Measurements from ENCODE around the gene POU4F3. TPM values are rescaled to one million over a fixed set of nuclear protein-coding genes. Genes with fewer than 3 reads are reported as not detected.

The POU4F3 gene
- total and polyA plus RNA-seq, 2 of the 8 experiments (the other 6 are each of a cell fraction or from before 2014, with no cell fraction given): 0.09 TPM; not detected in 1

DNA sequence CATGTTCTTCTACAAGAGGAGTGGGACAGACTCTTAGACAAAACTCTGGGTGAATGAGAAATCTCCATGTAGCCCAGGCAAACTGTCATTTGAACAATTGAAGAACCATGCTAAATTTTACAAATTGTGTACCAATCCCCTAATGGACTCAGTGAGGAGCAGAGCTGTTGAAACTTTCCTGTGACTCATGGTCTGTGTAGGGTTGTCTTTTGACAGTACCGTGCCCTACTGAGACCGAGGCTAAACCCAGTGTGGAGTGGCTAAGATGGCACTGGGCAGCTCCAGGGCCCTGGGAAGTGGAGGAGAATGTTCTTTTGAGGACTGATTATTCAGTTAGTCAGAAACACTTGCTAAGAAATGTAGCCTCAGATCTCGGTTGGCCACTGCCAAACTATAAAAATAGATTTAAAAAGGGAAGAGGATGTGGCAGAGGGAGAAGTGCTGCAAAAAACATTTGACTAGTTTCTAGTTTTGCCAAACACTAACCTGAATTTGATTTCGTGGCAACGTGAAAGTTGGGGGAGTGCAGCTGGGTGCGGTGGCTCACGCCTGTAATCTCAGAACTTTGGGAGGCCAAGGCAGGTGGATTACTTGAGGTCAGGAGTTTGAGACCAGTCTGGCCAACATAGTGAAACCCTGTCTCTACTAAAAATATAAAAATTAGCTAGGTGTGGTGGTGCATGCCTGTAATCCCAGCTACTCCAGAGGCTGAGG lies 24.7 kb downstream of the POU4F3 start:
- no peak overlapping the region for H3K14ac ChIP-seq (ENCODE audit: insufficient read length)
- H3K9ac ChIP-seq (replicated peaks in 1 of 4; ENCODE audit: extremely low read depth in 1 of 4, low read depth in 3 of 4, low read length in 3 of 4): no peak overlapping the region
- H3K36me3 ChIP-seq (ENCODE audit: control insufficient read depth in 2 of 4, insufficient read depth in 4 of 4, low read length in 3 of 4): no peaks in the 10 kb centered on the region
- no peaks in the 10 kb centered on the region for H4K20me1 ChIP-seq (replicated peaks in 1 of 2; ENCODE audit: control insufficient read depth in 1 of 2, insufficient read depth in 2 of 2, low read length in 2 of 2)
- no peak overlapping the region for H2AFZ ChIP-seq (ENCODE audit: low read length)
- POLR2A ChIA-PET (ENCODE audit: partially characterized antibody): interaction anchor here (0.9 kb wide), 1 partner anchor 23 kb away, joined by 4 read pairs; no protein-coding TSS in a partner anchor
- H3K79me1 ChIP-seq (ENCODE audit: low read depth, low read length): no peaks in the 10 kb centered on the region
- H3K4me3 ChIP-seq (ENCODE audit: extremely low read depth in 1 of 4, insufficient read depth in 2 of 4, low read depth in 3 of 4, low read length in 4 of 4): no peak overlapping the region
- no peak overlapping the region for H3K4me2 ChIP-seq (ENCODE audit: insufficient read depth in 1 of 2, low read depth in 2 of 2, low read length in 2 of 2)
- H4K8ac ChIP-seq (ENCODE audit: extremely low read depth, insufficient read depth, low read length): no peak overlapping the region
- FAIRE-seq (no peak), DNase-seq (ENCODE audit: low read depth in 1 of 2, low spot score in 2 of 2) (no peak)
- CTCF ChIA-PET (ENCODE audit: partially characterized antibody): interaction anchor here (1.8 kb wide), 1 partner anchor 11 kb away, joined by 4 read pairs; no protein-coding TSS in a partner anchor
- 86% methylated on average over 7 of the region's 7 CpGs; no CpG with 5 or more reads in 1 of the 2 experiments for WGBS, 2 experiments (ENCODE audit: extremely low coverage in 1 of 2, insufficient coverage in 1 of 2, insufficient read length in 1 of 2, insufficient replicate concordance in 2 of 2, low coverage in 1 of 2, low lambda C conversion rate in 2 of 2, missing lambda C conversion rate in 1 of 2)
- H2BK15ac ChIP-seq (ENCODE audit: low read length): no peak overlapping the region
- peaks cover 0 to 2% (median 0%) of the 10 kb centered on the region in 4 experiments; a peak in 2 of 7 replicates for H3K4me1 ChIP-seq (replicated peaks in 1 of 4; ENCODE audit: control insufficient read depth in 3 of 4, insufficient read depth in 4 of 4, low read length in 3 of 4)
- peaks cover 3% of the 10 kb centered on the region; the same call in 1 of the 2 replicates for H3K23me2 ChIP-seq (ENCODE audit: low read depth, low read length)
- H4K91ac ChIP-seq (replicated peaks; ENCODE audit: insufficient read length, low read length): no peak overlapping the region
- no peak overlapping the region for H3K27ac ChIP-seq (ENCODE audit: low read depth, low read length)
- H3K18ac ChIP-seq (ENCODE audit: extremely low read depth, low read length): no peak overlapping the region
- no peak overlapping the region for H3K23ac ChIP-seq (ENCODE audit: insufficient read length)
- H3K56ac ChIP-seq (replicated peaks; ENCODE audit: insufficient read length, low read depth, low read length): no peak overlapping the region
- H2BK20ac ChIP-seq (ENCODE audit: low read length): no peak overlapping the region
- no peak overlapping the region for H2AK5ac ChIP-seq (ENCODE audit: low read depth, low read length)
- no peak overlapping the region for H3K4ac ChIP-seq (replicated peaks; ENCODE audit: insufficient read length, low read depth, low read length)
- H2BK120ac ChIP-seq (replicated peaks; ENCODE audit: low read depth, low read length): no peak overlapping the region
- no peak overlapping the region for H4K5ac ChIP-seq (ENCODE audit: insufficient read length, low read depth, low read length)
- no peaks in the 10 kb centered on the region for H3K79me2 ChIP-seq (ENCODE audit: control insufficient read depth in 1 of 2, insufficient read depth in 2 of 2, low read length in 2 of 2)
- no peak overlapping the region for H2BK5ac ChIP-seq (ENCODE audit: low read depth, low read length)
- peaks cover 0 to 6% (median 0%) of the 10 kb centered on the region in 4 experiments; a peak in 2 of 7 replicates for H3K27me3 ChIP-seq (replicated peaks in 1 of 4; ENCODE audit: control insufficient read depth in 3 of 4, extremely low read depth in 1 of 4, insufficient read depth in 3 of 4, low read length in 3 of 4)
- H3K9me3 ChIP-seq (ENCODE audit: insufficient read depth in 2 of 2, low read depth in 1 of 2, low read length in 1 of 2): no peaks in the 10 kb centered on the region
- H2BK12ac ChIP-seq (ENCODE audit: low read depth, low read length): no peak overlapping the region
- TF ChIP-seq RBBP5 (IDR thresholded peaks at IDR 0.05; ENCODE audit: borderline replicate concordance, low read depth, low read length) (no peak), CHD1 (IDR thresholded peaks at IDR 0.05; ENCODE audit: low read depth, low read length) (no peak), SP4 (IDR thresholded peaks at IDR 0.05; ENCODE audit: low read length) (no peak), EZH2 (IDR thresholded peaks at IDR 0.05; ENCODE audit: low read depth, low read length, severe bottlenecking) (no peak), TAF1 (IDR thresholded peaks at IDR 0.05; ENCODE audit: low read depth, low read length) (no peak), SAP30 (IDR thresholded peaks at IDR 0.05; ENCODE audit: insufficient read depth, insufficient replicate concordance, low read length) (no peak), CTCF (IDR thresholded peaks at IDR 0.05; ENCODE audit: control extremely low read depth in 1 of 3, insufficient read depth in 1 of 3, low read depth in 1 of 3, low read length in 3 of 3) (no peak), TBP (IDR thresholded peaks at IDR 0.05; ENCODE audit: low read depth, low read length) (no peak), HDAC6 (IDR thresholded peaks at IDR 0.05; ENCODE audit: low read depth, low read length) (no peak)

All from H1 (cell line).